Omental fat pad (tissue), 4 donors: ENCODE data around the gene DAAM1. TPM values are rescaled to one million over a fixed set of nuclear protein-coding genes. Genes with fewer than 3 reads are reported as not detected.

Source experiments
- ATAC-seq: fragments of 150-250 bp; one replicate; pipeline ENCODE4 v1.9.1; 2016; ENCODE audit warnings: mild to moderate bottlenecking, moderate library complexity; ENCODE audit not compliant: low FRiP score
- DNase-seq: peaks from one replicate; pipeline ENCODE4 v3.0.0-alpha.2; 2019; ENCODE audit warnings: low spot score
- CTCF ChIP-seq, 3 donors: fragments of 450-650 bp; IDR thresholded peaks; one replicate each; pipeline ENCODE4 v1.5.1; 2016 to 2017; ENCODE audit warnings: antibody characterized with exemption in 3 of 3, mild to moderate bottlenecking in 3 of 3, moderate library complexity in 2 of 3
- total RNA-seq, 4 donors: library from RNA; depleted of rRNA; stranded (reverse); fragments of >200 nt; gene quantifications; one replicate each; pipeline ENCODE4 v1.1.0, GENCODE V29; 2016

Gene DAAM1
- total RNA-seq, 4 donors from 2014 or later, result 49.8 to 73.6 (median 51.6) TPM

- TF ChIP-seq CTCF (IDR thresholded peaks at IDR 0.05), result no peak
- no peak for ATAC-seq
- DNase-seq, result no peak
These were observed 81.0 kb downstream of the DAAM1 start for GRCh38 chr14:59269466-59269865.

DNA sequence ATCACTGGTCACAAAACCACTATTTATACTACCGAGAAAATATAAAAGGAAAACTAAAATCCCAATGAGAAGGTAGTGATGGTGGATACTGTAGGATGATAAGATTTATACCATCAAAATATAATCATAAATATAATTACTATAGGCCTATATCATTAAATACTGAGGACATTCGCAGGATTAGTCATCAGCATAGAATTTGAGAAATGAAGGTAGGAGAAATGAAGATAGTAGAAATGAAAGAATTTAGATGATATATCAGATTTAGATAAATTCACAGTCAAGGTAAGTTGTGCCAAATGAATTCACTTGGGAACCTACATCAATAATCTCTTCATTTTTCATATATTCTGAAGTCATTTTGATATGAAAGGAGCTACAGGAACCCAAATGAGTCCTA lies 82.8 kb downstream of the DAAM1 start:
- ATAC-seq, result no peak
- no peak for DNase-seq
- no peak for TF ChIP-seq CTCF (IDR thresholded peaks at IDR 0.05)

DNA sequence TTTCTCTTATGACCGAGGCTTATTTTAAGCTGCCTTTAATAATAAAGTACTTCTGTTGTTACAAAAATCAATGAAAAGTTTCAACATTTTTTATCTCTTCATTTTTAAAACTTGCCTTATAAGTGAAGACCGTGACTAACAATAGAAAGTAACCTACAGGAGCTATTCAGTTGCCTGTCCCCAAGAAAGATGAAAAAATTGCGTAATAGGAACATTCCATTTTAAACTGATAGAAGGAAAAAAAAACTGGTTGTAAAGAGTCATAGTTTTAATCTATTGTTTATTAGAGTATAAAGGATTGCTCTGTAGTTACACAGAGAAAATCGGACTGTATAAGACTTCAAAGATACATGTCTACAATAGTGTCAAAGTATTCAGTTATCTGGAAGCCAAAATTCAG lies 83.3 kb downstream of the DAAM1 start:
- ATAC-seq, result no peak
- DNase-seq, result no peak
- no peak for TF ChIP-seq CTCF (IDR thresholded peaks at IDR 0.05)

DNA sequence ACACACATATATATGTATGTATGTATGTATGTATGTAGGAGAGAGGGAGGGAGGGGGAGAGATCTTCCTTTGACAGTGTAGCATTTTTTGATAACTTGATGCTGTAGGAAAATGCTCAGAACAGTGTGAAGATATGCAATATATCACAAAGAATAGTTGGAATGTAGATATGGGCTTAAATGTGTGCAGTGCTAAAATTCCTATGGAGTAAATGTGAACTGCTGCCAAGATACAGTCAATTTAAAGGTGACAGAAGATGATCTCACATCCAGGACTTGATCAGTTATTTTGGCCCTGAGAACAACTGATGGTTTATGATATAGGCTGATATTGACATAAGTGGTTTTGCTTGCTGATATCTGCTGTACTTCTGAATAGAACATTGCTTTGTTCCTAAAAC lies 84.2 kb downstream of the DAAM1 start:
- ATAC-seq (no peak), DNase-seq (no peak)
- TF ChIP-seq CTCF (IDR thresholded peaks at IDR 0.05), result no peak

- TF ChIP-seq CTCF (IDR thresholded peaks at IDR 0.05), result no peak
- DNase-seq (no peak), ATAC-seq (no peak)
These were observed 85.3 kb downstream of the DAAM1 start for GRCh38 chr14:59273737-59274136.

- ATAC-seq (no peak), DNase-seq (no peak)
- no peak for TF ChIP-seq CTCF (IDR thresholded peaks at IDR 0.05)
These were observed 86.5 kb downstream of the DAAM1 start for GRCh38 chr14:59274991-59275391.

- no peak for DNase-seq
- ATAC-seq, result peak; percentile 77
- TF ChIP-seq CTCF (IDR thresholded peaks at IDR 0.05), result no peak
These were observed 87.2 kb downstream of the DAAM1 start for GRCh38 chr14:59275668-59276067.
